Medulla oblongata (tissue), 1 donor: Measurements from ENCODE around the gene TMEM18.

Source experiments
- DNase-seq: peaks from one replicate; pipeline ENCODE4 v3.0.0-alpha.2; 2015; ENCODE audit errors: extremely low spot score

TMEM18 gene

DNA sequence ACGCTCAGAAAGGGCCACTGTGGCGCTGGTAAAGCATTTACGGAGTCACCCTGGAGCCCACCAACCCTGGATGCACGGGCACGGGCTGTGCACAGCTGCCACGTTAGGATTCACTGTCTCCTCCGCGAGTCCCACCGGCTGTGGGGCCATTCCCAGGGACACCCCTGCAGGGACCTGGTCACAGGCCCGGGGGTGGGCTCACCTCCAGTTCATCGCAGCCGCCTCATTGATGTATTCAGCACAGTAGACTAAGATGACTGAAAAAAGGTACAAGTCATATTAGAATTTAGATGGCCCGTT is 4.7 kb downstream of the TMEM18 start:
- no peak for DNase-seq

DNA sequence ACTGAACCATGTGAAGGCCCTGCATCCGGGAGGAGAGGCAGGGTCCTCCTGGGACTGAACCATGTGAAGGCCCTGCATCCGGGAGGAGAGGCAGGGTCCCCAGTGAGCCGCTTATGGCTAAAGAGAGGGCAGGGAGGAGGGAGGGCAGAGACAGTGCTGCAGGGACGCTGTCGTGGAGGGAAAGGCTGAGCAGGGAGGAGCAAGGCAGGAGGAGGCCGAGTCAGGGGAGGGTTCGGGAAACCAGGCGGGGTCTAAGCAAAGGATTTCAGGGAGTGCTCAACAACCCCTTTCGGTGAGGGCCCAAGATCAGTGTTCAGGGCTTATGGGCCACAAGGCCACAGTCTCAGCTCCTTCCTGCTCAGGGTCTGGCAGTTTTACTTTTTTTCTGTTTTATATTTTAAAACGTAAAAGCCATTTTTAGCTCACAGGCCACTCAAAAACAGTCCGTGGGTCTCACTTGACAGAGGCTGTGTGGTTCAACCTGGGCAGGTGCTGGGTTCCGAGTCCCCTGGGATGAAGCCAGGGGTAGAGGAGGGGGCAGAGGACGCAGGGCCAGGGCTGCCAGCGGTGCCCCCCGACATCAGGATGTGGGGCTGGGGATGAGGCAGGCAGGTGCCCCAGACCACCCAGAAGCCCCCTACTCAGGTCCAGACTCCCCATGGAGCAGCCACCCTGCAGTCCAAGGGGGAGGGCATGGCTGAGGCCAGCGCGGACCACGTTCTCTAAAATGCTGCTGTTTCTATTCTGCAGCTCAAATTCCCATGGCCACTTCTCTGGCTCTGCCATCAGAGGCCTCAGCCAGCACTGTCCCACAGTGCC is 5.2 kb downstream of the TMEM18 start:
- no peak for DNase-seq

DNA sequence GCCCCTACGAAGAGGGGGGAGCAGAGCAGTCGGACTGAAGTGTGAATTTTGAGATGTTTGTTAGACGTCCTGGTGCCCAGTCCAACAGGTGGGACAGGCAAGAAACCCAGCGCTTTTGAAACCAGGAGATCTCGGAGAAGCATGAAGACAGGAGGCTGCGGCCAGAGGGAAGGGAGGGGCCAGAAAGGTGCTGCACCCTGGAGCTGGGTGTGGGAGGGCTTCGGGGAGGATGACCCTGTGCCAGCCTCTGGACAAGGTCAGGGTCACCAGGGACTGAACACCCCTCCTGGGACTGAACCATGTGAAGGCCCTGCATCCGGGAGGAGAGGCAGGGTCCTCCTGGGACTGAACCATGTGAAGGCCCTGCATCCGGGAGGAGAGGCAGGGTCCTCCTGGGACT is 6.1 kb downstream of the TMEM18 start:
- no peak for DNase-seq

DNA sequence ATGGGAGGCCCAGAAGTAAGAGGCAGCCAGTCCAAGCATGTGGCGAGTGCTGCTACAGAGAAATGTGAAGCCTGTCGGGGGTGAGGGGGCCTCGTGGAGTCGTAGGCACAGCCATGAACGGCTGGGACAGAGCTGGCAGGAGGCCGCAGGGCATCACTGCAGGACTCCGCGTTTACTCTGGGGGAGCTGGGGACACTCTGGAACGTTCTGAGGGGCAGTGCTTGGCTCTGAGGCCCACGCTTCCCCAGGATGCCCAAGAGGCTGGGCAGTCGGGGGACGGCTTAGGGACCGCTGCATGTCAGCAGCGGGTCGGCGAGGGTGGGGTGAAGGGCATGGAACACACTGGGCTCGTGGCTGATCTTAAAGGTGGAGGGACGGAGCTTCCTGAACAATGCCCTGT is 6.6 kb downstream of the TMEM18 start:
- no peak for DNase-seq

DNA sequence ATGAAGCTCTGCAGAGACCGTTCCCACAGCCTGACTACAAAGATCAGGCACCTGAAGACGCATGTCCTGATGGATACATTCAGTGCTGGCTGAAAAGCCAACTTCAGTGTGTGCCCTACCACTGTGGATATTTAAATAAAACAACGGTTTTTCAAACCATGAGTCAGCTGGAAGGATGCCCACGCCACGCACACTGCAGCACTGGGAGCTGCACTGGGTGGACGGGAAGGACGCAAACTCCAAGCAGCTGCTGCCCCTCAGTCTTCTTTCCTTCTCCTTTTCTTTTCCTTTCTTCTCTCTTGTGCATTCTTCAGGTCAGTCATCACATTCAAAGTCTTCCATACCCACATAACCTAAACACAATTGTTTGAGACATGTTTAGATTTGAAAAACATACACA is 7.9 kb downstream of the TMEM18 start:
- no peak for DNase-seq

DNA sequence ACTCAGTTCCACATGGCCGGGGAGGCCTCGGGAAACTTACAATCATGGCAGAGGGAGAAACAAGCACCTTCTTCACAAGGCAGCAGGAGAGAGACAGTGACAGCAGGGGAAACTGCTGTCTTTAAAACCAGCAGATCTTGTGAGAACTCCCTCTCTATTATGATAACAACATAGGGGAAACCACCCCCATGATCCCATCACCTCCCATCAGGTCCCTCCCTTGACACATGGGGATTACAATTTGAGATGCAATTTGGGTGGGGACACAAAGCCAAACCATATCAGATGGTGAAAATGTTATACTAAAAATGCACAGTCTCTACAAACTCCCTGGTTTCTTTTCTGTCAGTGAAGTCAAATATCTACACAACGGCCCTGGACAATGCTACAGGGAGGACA is 9.2 kb downstream of the TMEM18 start:
- no peak for DNase-seq

DNA sequence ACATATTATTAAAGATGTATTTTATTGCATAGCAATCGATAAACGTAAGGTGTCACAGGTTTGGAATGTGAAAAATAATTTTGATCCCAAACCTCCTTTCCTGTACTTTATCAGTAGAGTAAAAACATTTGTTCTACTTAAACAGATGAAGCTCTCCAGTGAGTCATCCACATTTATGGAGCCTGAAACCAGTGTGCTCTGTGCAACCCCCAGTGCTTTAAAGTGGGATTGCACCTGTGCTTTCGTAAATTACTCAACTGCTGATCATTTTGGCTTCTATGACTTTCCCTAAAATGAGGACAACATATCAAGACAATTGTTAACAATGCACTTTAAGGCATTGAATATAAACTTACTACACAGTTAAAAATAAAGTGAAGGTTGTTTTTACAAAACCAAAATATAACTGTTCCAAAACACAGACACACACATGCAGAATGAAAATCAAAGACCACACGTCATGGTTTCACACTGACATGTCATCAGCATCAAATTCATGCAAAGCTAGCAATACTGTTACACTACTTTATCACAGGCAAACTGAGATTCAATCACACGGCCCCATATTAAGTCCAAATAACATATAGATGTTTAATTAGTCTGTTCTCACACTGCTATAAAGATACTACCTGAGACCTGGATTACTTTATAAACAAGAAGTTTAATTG is 9.7 kb downstream of the TMEM18 start:
- DNase-seq: no peak

DNA sequence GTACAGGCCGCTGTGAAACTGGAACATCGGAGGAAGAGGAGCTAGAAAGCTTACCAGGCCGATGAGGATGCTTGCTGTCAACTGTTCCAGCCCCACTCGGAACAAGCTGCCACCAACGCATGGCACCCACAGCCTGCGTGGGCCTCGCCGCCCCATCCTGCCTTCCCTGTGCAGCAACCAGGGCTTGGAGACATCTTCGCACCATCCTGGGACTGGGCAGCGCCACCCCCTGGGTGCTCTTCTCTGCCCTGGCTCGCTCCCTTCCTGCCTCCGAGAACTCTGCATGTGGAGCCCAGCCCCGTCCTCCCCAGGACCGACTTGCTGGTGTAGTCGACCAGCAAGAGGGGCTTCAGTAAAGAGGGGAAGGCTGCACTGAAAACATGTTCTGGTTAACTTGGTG is 10.8 kb downstream of the TMEM18 start:
- no peak for DNase-seq

DNA sequence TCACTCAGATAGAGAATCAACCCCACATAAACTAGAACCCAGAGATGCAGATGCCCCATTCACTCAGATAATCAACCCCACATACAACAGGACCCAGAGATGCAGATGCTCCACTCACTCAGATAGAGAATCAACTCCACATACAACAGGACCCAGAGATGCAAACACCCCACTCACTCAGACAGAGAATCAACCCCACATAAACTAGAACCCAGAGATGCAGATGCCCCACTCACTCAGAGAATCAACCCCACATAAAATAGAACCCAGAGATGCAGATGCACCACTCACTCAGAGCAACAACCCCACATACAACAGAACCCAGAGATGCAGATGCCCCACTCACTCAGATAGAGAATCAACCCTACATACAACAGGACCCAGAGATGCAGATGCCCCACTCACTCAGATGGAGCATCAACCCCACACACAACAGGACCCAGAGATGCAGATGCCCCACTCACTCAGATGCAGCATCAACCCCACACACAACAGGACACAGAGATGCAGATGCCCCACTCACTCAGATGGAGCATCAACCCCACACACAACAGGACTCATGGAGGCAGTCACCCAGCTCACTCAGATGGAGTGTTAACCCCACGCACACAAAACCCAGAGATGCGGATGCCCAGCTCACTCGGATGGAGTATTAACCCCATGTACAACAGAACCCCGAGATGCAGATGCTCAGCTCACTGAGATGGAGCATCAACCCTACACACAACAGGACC is 11.7 kb downstream of the TMEM18 start:
- no peak for DNase-seq

DNA sequence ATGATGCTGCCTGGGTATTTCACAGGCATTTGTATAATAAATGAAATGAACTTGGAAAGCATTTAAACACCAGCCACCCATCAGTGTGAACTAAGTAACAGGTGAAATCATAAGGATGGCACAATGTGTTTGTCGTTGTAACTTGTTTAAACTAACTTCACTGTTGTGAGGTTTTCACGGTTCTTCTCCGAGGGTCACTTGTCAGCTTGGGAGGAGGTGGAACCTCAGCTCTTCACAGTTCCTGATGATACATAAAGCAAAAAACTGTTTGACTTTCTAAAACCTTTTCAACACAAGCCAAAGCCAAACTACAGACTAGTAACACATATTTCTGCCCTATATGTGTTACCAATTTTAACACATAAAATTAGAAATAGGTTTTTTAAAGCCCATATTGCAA is 13.1 kb downstream of the TMEM18 start:
- no peak for DNase-seq

DNA sequence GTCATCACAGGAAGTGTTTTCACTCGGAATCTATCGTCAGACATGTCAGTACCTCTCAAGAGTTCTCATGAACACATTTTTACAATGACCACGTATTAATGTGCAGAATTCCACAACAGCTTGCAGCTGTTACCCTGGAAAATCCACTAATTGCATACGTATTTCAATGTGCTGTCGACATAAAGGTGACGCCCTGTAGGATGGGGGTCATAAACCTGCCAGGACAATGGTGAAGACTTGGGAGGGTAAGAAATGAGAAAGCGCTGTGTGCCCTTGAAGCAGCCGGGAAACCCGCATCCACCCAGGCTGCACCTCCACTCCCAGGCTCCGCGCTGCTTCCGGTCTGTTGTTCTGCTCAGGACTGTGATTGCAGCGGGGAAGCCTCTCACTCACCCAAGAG is 14.0 kb downstream of the TMEM18 start:
- DNase-seq: no peak

DNA sequence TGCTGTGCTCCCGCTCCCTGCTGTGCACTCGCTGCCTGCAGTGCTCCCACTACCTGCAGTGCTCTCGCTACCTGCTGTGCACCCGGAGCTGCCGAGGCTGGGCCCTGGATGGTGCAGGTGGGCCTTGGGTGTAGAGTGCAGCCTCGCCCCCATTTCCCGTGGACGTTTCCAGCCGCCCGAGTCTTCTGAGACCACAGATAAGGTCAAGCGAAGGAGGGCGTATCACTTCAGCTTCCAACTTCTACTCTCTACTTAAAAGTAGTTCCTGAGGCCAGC is 15.9 kb downstream of the TMEM18 start:
- DNase-seq: no peak

DNA sequence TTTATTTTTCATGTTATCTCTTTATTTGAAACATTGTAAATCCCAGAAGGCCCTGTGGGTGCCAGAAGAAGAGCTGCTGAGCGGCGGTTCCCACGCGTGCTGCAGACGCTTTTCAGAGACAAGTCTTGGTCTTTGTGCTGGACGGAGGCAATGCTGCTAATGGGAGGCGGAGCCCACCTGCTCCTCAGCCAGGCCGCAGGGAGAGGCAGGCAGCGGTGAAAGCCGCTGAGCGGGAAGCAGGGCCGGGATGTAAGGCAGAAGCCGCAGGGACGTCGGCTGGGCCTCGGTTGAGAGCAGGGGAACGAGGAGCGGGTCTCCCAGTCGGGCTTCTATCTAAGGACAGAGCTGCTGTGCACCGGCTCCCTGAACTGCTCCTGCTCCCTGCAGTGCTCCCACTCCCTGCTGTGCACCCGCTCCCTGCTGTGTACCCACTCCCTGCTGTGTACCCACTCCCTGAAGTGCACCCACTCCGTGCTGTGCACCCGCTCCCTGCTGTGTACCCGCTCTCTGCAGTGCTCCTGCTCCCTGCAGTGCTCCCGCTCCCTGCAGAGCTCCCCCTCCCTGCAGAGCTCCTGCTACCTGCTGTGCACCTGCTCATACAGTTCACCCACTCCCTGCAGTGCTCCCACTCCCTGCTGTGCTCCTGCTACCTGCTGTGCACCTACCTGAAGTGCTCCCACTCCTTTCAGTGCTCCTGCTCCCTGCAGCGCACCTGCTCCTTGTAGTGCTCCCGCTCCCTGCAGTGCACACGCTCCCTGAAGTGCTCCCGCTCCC is 16.4 kb downstream of the TMEM18 start:
- no peak for DNase-seq

DNA sequence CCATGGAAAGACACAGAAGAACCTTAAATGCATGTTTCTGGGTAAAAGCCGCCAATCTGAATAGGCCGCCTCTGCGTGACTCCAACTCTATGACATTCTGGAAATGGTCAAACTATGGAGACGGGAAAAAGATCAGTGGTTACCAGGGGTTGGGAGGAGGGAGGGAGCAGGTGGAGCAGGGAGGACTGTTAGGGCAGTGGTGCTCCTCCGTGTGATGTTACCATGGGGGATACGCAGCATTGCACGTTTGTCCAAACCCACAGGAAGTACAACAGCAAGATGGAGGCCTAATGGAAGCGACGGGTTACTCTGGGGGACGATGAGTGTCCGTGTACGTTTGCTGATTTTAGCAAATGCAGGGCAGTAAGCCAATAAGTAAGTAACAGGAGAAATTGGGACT is 17.2 kb downstream of the TMEM18 start:
- no peak for DNase-seq

DNA sequence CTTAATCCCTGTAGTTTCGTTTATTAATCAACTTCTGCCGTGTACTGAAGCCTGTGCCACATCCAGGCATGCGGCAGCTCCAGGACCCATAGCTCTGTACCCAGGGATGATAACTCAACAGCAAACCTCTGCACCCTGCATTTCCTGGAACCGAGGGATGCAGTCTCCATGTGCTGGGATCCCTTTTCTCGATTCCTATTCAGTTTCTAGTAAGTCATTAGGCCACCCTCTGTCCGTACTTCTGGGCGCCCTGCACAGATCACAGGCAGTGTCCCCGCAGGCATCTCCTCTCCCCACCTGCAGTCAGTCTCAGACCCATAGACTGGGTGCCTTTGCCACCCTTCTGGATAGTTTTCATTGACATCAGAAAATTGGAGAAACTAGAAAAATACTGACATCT is 18.8 kb downstream of the TMEM18 start:
- no peak for DNase-seq

DNA sequence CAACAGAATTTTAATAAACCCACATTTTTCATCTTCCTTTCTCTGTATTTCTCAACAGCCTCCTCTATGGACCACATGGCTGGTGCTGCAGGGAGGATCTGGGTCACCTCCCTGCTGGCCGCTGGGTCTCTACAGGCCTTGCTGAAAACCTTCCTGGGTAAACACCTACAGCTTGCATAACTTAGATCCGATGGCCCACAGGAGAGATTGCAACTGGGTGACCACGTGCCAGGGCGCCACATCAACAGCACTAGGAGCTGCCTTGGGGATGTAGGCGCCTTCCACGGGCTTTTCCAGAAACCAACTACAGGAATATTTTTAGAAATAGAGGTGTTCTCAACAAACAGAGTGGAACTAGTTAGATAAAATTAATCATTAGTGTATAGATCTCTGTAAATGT is 19.4 kb downstream of the TMEM18 start:
- no peak for DNase-seq

DNA sequence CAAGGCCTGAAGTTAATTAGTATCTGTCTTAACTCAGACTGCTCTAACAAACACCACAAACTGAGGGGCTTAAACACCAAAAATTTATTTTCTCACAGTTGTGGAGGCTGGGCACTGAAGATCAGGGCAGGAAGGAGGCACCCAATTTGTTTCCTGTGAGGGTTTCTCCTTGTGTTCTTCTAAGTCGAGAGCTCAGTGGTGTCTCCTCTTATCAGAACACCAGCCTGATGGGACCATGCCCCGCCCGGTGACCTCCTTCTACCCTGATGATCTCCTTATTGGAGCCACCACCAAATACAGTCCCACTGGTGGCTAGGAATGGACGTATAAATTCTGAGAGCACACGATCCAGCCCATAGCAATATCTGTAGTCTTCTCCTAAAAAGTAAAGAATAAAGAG is 20.5 kb downstream of the TMEM18 start:
- no peak for DNase-seq

DNA sequence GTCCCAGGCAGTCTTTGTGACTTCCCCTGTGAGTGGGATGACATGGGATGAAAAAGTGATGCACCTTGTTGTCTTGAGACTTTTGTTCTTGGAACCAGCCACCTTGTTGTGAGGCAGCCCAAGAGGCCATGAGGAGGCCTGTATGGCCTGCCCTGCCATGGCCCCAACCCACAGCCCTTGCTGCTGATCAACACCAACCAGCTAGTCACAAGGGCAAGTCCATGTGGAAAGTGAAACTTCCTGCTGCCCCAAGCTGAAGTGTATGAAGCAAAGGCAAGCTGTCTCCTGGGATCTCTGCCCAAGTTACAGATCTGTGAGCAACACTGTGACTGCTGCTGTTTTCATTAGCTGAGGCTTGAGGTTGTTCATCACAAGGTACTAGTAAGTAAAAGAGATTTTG is 21.6 kb downstream of the TMEM18 start:
- DNase-seq: no peak

DNA sequence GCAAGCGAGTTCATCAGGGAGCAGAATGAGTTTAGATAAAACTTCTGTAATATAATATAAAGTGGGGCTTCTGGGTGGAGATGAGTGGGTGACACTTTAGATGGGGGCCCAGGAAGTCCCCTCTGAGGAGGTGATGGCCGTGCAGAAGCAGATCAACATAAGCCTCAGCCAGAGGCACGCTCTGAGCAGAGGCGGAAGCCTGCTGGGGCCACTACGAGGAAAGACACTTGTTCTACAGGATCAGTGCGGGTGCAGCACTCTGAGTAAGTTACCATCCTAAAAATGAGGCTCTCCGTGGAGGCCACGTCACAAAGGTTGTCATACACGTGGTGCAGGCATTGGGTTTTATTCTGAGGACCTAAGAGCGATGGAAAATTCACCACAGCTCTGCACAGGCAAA is 22.3 kb downstream of the TMEM18 start:
- no peak for DNase-seq

DNA sequence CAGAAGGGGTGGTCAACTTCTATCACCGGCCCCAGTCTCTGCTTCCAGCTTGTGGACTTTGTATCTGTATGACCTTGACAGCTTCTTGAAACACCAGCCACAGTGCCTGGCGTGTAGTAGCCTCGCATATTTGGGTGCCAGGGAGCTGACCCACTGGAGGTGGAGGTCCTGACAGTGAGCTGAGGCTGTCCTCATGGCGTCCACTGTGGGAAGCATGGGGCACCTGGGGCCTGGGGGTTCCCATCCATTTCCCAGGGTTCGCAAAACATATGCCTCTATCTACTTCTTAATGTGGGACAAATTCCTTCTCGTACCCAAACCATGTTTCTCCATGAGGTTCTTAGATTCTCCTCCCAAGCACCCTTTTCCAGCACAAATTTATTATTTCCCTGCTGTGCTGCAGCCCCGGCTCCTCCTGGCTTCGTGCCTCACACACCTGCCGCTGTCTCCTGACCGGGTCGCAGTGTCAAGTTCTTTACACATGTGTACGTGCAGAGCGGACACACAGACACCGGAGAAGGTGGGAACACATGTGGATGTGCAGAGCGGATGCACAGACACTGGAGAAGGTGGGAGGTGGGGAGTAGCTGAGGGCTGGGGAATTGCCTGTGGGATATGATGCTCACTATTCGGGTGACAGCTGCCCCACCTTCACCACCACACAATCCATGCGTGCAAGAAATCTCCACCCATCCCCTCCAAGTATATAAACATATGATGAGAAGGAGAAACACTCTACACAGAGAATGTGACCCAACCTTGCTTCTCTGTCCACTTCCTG is 23.4 kb downstream of the TMEM18 start:
- no peak for DNase-seq

DNA sequence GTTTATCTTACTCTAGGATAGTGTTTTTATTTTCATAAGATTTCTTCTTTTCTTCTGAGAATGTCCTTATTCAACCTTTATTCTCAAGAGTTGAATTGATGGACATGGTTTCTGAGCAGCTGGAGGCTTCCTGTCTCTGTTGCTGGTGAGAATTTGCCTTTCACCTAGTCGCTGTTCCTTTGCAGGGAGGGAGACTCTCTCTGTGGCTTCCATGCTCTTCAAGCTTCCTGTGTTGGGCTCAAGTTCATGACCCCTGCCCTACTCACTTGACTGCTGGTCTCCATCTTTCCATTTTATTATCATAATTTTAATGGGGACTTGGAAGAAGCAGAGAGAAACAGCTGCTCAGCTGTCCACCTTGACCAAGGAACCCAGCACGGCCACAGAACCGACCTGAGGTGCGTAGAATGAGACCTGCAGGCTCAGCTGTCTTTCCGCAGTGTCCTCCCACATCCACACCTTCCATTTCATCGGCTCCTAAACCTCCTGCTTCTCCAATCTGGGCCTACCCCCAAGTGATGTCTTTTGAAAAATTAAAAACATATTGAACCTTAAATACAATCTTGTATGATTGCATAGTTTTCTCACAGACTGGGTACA is 24.2 kb downstream of the TMEM18 start:
- no peak for DNase-seq
